Amygdala (tissue), 56 donors: ENCODE results near the gene ACTR5.

ENCODE experiments used
- DNase-seq, 56 donors: peaks; one replicate each; lab custom pipeline; 2025; lab: John Stamatoyannopoulos, UW

Gene ACTR5

DNA sequence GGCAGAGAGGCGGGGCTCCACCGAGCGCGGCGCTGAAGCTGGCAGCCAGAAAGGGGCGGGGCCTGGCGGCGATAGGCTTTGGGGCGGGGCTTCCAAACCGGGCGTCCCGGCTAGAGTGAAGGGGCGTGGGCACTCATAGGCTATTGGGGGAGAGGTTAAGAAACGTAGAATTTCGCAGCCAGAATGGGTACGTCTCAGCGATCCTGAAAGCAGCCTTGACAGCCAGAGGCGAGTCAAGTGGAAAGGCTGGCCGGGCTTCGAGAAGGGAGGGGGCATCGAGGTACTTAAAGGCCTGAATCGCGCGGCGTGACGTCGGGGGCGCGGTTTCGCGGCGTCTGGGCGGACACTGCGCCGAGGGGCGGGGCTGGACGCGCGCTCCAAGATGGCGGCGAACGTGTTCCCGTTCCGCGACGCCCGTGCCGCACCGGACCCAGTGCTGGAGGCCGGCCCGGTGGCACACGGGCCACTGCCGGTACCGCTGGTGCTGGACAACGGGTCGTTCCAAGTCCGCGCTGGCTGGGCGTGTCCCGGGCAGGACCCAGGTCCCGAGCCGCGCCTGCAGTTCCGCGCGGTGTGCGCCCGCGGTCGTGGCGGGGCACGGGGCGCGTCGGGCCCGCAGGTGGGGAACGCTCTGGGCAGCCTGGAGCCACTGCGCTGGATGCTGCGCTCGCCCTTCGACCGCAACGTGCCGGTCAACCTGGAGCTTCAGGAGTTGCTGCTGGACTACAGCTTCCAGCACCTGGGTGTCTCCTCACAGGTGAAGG lies at the start of gene ACTR5:
ACTR5 (plus strand) TSS at position 364 of the 764 bp plus-strand sequence; CDS start at position 383, 19 bp downstream.
- DNase-seq, result peak; percentile 56 to 96 (median 89)

DNA sequence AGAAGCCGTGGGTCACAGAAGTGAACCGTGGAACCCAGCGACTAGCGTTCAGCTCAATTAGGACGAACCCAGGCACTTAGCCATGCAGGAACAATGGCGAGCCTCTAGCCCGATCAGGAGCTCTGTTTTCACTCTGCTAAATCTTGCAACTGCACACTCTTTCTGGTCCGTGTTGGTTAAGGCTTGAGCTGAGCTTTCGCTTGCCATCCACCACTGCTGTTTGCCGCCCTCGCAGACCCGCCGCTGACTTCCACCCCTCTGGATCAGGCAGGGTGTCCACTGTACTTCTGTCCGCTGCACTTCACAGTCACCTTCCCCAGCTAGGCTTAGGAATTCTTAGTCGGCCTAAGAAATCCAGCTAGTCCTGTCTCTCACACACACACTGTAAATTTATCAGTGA lies 49.7 kb upstream of the ACTR5 start:
- DNase-seq, result no peak

DNA sequence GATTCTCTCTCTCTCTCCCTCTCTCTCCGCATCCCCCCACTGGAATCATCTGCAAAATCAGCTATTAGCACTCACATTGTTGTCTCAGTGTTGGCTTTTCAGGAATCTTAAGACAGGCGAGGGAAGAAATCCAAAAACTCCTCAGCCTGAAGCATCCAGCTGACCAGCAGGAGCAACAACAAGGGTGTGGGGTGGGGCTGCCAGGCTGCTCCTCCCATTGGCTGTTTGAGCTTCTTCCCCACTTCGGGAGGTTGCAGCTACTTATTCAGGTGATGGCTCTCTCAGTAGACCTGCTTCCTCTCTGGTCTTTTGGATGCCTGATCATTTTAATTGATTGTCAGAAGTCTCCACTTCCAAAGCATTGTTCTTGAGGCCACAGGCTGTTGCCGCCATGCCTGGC lies 48.1 kb upstream of the ACTR5 start:
- no peak for DNase-seq

DNA sequence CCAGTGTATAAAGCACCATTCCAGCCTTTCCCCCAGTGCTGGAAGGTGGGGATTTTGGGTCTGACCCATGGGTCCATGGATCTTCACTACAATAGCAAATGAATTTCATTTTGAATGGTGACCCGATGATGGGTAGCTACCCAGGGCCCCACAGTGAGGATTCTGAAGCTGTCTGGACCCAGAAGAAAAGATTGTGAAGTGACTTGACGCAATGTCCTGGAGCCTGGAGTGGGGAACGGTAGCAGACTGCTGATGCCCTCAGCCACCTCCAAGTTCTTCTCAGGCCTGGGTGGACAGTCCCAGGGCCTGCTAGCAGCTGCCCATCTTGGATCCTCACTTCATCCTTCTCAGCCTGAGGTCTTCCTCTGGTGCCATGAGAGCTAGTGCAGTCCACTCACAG lies 47.3 kb upstream of the ACTR5 start:
- DNase-seq, result no peak

DNA sequence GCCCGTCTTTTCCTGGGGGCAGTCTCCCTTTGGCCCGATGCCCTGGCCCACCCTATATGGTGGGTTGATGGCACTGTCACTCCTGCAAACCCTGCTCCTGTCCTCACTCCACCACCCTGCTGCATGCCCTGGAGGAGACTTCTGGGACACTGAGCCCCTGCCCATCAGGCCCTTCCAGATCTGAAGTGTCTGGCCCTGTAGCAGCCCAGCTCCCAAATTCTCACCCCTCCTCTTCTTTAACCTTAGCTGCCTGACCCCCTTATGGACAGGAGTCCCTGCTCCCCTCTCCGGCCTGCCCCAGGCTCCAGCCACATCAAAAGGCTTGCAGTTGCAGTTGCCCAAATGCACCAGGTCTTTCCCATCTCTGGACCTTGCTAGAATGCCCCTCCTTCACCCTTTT lies 44.7 kb upstream of the ACTR5 start:
- DNase-seq, result no peak

DNA sequence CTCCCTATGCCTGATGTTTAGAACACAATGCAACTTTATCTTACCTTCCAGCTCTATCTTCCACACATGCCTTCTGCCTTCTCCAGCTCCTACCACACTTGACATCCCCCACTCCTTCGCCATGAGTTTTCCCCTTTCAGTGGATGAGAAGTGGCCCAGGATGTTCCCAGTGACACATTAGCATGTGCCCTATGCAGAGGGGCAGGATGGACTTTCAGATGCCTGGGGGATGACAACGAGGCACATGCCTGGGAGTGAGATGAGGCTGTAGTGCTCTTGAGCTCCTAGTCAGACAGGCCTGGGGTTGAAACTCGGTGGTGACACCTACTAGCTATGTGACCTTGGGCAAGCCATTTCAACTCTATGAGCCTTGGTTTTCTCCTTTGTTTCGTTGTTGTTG lies 44.1 kb upstream of the ACTR5 start:
- DNase-seq, result no peak

DNA sequence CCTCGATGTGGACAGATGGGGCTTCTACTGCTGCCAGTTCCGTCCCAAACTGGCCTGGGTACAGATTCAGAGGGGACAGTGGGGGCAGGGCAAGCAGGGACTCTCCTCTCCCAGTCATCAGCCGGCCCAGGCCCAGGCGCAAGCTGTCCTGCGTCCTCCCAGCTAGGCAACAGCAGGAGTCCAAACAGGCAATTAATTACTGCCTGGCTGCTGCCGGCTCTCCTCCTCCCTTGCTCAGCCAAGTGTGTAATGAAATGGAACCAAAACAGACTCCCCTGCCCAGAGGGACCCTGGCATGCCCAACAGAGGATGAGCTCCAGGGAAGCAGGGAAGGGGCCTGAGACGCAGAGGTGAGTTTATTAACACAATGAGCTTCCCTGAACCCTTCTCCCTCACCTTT lies 41.8 kb upstream of the ACTR5 start:
- DNase-seq, result peak in 8 of 56 donors; percentile 7 to 40 (median 18)

DNA sequence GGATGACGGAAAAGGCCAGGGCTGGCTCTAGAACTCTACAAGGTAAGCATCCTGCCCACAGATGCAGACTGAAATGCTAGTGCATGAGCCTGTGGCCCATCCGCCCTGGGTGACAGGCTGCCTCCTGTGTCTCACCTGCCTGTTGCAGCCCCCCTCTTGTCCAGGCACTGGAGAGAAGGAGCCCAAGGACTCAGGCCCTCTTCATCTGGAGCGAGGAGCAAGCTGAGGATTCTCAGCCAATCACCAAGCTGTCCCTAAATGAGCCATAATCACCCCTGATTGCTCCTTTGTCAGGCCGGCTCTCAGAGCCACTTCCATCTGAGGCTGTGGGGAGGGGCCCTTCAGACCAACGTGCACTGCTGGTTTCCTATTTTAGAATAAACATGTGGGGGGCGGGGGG lies 34.0 kb upstream of the ACTR5 start:
- DNase-seq, result no peak

DNA sequence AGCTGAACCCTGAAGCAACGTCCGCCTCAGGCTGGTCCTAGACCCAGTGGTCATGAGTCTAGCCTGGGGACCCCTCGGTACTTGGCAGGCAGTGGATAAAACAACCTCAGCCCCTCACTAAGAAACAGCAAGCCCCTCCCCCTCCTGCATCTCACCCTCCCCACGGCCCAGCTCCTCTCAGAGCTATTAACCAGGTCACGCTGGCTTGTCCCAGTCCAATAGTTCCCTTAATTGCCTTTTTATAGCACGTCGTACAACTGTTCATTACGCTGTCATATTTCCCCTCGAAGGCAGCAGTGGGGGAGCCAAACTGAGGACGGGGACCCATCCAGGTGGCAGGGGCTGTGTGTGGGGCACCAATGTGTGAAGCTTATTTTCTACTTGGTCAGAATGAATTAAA lies 32.6 kb upstream of the ACTR5 start:
- no peak for DNase-seq

DNA sequence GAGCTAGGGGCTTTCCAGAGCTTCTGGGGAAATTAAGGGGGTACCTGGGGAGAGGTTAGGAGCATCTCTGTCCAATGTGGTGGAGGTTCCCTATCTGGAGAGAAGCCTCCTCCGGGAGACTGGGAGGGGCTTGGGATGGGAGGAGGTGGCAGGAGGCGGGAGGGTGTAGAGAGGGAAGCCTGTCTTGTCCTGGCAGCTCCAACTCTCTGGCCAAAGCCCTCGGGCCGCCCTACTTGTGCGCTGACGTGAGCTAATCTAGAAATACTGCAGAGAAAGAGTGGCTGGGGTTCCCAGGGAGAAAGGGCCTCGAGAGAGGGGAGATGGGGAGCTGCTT lies 25.6 kb upstream of the ACTR5 start:
- no peak for DNase-seq

DNA sequence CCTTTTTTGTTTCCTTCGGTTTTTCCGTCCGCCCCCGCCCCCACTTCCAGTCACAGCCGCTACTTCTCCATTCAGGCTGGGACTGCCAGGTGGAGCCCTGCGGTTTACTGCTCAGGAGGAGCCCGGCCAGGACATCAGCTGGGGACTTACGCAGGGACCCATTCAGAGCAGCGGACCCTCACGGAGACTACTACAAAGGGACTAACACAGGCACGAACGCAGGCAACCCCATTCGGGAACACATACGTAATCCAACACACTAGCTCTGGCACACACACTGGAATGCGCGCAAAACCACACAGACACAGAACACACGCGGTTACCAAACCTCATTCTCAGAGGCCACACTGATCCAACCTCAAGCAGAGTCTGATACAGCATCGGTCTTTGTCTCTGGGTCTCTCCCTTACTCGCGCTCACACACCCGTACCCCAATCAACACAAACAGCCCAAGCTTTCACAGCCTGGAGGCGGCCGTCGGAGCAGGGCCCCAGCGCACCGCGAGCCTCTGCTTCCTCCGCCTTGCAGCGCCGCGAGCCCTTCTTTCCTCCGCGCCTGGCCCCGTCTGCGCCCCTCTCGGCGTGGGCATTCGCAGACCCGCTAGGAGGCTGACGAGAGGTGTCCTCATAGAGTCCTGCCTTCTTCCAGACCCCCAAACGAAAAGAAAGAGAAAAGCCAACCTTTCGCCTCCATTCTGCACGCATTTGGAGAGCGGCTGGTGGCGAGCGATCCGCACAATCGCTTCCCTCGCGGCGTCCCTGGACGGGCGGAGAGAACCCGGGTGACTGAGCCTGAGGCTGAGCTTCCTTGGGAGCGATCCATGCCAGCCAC lies 25.0 kb upstream of the ACTR5 start:
- DNase-seq, result no peak

DNA sequence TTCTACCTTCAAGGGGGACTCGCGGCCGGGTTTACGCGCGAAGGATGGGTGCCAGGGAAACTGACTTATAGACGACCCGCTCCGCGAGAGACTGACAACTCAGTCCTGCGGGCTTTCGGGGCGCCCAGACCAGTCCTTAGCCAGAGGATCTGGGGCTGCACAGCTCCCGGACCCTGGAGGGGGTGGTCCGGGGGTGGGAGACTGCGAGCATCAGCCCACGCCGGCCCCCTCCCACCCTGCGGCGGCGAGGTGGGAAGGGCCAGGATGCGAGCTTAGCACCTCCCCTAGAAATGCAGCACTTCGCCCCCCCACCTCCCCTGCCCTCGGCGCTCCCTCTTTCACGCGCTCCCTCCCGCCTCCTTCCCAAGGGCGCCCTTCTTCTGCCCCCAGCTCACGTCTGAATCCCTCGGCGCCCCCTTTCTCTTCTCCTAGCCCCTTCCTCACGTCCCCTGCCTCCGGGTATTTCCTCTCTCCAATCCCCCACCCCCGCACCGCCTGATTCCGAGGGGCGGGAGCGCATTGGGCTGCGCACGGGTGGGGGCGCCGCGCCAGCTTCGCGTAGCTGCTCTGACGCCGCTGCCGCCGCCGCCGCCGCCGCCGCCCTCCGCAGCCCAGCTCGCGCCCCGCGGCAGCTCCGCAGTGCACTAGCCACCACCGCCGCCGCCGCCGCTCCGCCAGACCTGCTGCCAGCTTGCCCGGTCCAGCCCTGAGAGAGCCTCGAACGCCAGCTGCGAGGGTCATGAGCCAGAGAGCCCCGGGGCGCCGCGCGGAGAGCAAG lies 24.2 kb upstream of the ACTR5 start, which contains the start of gene SLC32A1:
SLC32A1 (plus strand) TSS at position 639 of the 778 bp plus-strand sequence. CDS start 239 bp downstream, outside the sequence.
- peak in 3 of 56 donors; percentile 3 to 30 (median 11) for DNase-seq

DNA sequence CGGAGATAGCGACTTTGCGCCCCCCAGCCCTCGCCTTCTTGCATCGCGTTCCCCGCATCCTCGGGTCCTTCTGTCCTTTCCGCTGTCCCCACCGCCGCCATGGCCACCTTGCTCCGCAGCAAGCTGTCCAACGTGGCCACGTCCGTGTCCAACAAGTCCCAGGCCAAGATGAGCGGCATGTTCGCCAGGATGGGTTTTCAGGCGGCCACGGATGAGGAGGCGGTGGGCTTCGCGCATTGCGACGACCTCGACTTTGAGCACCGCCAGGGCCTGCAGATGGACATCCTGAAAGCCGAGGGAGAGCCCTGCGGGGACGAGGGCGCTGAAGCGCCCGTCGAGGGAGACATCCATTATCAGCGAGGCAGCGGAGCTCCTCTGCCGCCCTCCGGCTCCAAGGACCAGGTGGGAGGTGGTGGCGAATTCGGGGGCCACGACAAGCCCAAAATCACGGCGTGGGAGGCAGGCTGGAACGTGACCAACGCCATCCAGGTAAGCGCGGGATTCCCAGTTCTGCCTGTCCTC lies 23.6 kb upstream of the ACTR5 start:
- no peak for DNase-seq

DNA sequence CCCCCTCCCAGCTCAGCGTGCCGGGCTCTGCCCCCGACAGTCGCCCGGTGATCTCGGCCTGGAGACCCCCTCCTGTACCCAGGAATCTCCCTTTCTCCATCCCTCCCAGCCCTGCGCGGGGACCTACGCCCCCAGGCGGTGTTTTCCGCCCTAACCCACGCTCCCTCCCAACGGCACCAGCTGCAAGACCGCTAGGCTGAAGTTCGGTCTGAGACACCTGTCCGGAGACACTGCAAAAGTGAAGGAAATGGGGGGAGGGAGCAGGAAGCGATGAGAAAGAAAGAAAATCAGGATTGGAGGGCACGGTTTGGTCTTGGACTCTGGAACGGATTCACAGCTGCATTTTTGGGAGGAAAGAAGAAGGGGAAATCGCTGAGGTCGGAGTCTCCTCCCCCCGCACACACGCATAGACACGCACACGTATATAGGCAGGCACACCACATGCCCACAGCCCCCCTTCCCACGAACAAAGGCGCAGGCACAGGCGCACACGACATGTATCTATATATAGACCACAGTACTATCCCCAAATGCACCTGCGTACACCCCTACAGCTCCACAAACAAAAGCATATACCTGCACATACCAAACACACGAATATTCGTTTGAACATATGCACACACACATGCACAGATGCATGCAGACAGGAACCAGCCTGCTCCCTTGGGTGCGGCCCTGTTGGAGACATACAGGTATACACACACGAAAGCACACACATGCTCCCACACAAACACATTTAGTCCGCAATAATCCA lies 22.9 kb upstream of the ACTR5 start:
- DNase-seq, result no peak

DNA sequence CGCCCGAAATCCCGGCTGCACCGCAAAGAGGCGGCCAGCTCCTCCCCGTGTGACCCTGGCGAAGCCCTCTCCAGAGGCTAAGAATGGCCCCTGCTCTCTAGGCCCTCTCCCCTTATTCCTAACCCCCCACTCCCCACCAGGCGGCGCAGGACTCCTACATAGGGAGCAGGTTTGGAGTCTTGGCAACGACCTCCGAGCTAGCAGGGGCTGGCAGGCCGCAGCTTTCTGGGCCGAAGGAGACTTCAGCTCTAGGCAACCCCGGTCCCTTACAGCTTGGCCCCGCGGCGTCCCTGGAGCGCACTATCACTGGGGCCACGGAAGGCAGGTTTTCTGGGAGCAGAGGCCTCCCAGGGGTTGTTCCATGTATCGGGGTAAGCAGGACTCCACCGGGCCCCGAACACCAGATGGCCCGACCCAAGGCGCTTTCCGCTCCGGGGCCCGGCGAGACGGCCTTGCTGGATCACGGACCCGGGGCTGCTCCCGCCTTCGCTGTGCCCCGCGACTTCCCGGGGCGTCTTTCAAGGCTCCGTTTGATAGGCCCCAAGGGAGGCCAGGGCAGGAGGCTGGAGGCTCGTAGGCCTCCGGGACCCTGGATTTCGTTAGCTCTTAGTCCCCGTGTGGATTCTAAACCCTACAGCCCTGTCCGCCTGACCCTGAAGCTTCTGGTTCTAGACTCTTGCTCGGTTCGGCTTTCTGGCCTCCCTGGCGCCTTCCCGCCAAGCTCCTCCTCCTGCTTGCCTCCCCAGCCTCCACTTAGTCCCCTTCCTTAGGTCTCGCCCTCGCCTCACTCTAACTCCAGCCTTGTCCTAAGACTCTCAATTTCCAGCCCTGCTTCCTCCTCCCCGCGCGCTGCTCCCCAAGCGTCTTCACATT lies 22.1 kb upstream of the ACTR5 start:
- peak in 2 of 56 donors; percentile 9 to 13 for DNase-seq

DNA sequence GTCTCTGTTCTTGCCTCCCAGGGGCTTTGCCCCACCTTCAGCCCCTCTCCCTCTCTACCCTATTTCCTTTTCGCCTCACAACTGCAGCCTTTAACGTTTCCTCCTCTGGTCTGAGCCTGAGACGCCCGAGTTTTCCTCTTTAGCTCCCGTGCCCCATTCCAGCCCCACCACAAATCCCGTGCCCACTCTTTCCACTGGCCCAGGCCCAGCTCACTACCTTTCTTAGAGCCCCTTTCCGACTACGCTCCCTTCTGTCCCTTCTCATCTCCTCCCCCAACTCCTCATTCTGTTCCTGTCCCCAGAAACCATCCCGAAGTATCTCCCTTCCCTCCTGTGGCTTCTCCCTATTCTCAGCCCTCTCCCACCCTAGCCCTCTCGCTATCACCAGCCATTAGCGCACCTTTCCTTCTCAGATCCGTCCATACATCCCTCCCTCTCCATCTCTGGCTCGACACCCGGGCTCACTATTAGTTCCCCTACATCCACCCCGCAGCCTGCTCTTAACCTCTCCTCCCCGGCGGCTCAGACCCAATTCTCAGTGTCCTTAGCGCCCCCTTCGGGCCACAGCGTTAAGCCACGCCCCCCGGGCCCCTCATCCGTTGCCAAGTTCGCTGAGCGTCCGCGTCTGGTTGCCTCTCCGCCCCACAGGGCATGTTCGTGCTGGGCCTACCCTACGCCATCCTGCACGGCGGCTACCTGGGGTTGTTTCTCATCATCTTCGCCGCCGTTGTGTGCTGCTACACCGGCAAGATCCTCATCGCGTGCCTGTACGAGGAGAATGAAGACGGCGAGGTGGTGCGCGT lies 21.3 kb upstream of the ACTR5 start:
- DNase-seq, result peak in 17 of 56 donors; percentile 3 to 50 (median 22)

DNA sequence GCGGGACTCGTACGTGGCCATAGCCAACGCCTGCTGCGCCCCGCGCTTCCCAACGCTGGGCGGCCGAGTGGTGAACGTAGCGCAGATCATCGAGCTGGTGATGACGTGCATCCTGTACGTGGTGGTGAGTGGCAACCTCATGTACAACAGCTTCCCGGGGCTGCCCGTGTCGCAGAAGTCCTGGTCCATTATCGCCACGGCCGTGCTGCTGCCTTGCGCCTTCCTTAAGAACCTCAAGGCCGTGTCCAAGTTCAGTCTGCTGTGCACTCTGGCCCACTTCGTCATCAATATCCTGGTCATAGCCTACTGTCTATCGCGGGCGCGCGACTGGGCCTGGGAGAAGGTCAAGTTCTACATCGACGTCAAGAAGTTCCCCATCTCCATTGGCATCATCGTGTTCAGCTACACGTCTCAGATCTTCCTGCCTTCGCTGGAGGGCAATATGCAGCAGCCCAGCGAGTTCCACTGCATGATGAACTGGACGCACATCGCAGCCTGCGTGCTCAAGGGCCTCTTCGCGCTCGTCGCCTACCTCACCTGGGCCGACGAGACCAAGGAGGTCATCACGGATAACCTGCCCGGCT lies 20.6 kb upstream of the ACTR5 start:
- DNase-seq, result no peak
